ENCODE data around the gene CPB2. TPM values are rescaled to one million over a fixed set of nuclear protein-coding genes. Genes with fewer than 3 reads are reported as not detected.
A peak's percentile ranks its signal among the peaks of the same experiment; 100 is the strongest.

CPB2 gene
- total RNA-seq, 2 experiments from 2014 or later, result not detected

DNA sequence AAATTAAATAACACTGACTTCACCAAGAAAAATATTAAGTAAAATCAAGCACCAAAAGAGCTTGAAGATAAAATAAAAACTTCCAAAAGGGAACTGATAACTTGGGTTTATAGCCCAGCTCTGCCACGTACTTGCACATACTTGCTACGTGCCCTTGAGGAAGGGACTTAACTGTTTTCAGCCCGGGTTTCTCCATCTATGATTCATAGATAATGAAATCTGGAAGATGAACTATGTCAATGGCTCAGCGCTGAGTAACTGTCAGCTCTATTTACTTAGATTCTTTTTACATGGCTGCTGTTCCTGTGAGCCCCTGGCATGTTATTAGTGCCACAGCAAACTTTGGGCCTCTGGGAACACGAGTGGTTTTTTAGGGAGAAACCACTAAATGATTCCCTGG, 42.6 kb downstream of the CPB2 start:
- no peaks in the 10 kb centered on the region for H3K36me3 Mint-ChIP-seq (ENCODE audit: low read depth)
- no peak overlapping the region for H3K27ac Mint-ChIP-seq
- peaks cover 4% of the 10 kb centered on the region for H3K4me1 Mint-ChIP-seq (ENCODE audit: low read depth)
- ATAC-seq, result no peak
- DNase-seq, result no peak
- CTCF ChIA-PET, result interaction anchor here (1.1 to 1.6 kb wide), 2 partner anchors 17 to 98 kb away, joined by 3 to 4 read pairs; no protein-coding TSS in a partner anchor
- H3K27me3 Mint-ChIP-seq (ENCODE audit: low read depth), result peaks cover 7% of the 10 kb centered on the region
- POLR2A ChIA-PET, result no interaction called here
- no peak overlapping the region for H3K4me3 Mint-ChIP-seq
- H3K9me3 Mint-ChIP-seq (ENCODE audit: insufficient read depth), result no peaks in the 10 kb centered on the region

GRCh38 chr13:46059405-46059804, 45.4 kb downstream of the CPB2 start:
- DNase-seq, result no peak
- Mint-ChIP-seq H3K27ac (no peak overlapping the region), H3K4me1 (ENCODE audit: low read depth) (peaks cover 4% of the 10 kb centered on the region), H3K27me3 (ENCODE audit: low read depth) (peaks cover 11% of the 10 kb centered on the region), H3K36me3 (ENCODE audit: low read depth) (no peaks in the 10 kb centered on the region), H3K9me3 (ENCODE audit: insufficient read depth) (no peaks in the 10 kb centered on the region), H3K4me3 (no peak overlapping the region)
- ATAC-seq, result no peak
- CTCF ChIA-PET, result interaction anchor here (0.7 kb wide), 1 partner anchor 67 kb away, joined by 3 read pairs; no protein-coding TSS in a partner anchor
- POLR2A ChIA-PET, result no interaction called here

DNA sequence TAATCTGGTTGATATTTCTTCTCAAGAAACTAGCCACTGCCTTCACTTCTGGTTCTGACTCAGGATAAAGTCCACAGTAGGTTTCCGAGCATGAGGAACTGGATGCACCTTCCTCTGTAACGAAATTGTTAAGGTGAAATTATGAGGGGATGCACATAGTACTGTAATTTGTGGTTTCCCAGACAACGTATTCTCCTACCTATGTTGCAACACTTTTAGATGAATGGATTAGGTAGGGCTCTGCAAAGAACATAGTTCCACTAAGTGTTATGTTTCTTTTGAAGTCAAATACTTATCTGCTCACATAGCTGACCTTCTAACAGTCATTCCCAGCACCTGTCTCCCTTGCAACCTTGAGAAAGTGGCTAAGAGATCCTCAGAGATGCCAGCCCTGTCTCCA, 46.6 kb downstream of the CPB2 start:
- Mint-ChIP-seq H3K9me3 (ENCODE audit: insufficient read depth) (no peaks in the 10 kb centered on the region), H3K36me3 (ENCODE audit: low read depth) (no peaks in the 10 kb centered on the region), H3K4me3 (no peak overlapping the region), H3K27ac (no peak overlapping the region), H3K4me1 (ENCODE audit: low read depth) (peaks cover 14% of the 10 kb centered on the region), H3K27me3 (ENCODE audit: low read depth) (peaks cover 11% of the 10 kb centered on the region)
- CTCF ChIA-PET, result no interaction called here
- POLR2A ChIA-PET, result no interaction called here
- DNase-seq (no peak), ATAC-seq (no peak)

DNA sequence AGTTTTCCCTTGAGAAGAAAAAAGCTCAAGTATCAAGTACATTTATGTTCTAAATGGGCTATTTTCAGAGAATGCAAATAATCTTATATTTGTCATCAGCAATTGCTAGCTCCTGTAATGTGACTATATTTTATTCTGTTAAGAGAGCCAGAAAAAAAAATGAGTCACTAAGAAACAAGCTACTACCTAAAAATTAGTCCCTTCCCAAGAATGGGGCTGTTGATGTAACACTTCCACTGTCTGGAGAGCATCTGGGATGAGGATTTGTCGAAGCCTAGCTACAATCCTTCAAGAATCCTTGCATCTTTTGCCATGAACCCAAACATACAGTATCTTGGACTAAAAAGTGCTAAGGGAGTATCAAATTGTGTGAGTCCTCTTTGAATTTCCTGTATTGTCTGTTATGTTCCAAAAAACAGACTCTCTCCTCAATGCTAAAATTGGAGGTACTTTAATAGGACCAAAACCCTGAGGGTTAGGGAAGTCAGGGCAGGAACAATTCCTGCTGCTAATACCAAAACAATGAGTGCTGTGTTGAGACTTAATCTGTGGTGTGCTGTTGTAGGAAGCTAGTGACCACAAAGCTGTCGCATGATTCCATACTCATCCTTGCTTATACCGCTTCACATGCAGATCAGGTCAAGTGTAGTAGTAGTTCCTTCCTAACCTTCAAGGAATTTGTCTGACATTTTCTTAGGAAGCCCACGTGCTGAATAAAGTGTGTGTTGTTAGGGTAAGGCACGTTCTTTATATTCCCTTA, 47.4 kb downstream of the CPB2 start:
- H3K9me3 Mint-ChIP-seq (ENCODE audit: insufficient read depth), result no peaks in the 10 kb centered on the region
- DNase-seq (no peak), ATAC-seq (no peak)
- peaks cover 11% of the 10 kb centered on the region for H3K27me3 Mint-ChIP-seq (ENCODE audit: low read depth)
- no peak overlapping the region for H3K4me3 Mint-ChIP-seq
- no peak overlapping the region for H3K27ac Mint-ChIP-seq
- peaks cover 20% of the 10 kb centered on the region for H3K4me1 Mint-ChIP-seq (ENCODE audit: low read depth)
- ChIA-PET POLR2A (interaction anchor here (0.6 kb wide), 1 partner anchor 91 kb away, joined by 5 read pairs; no protein-coding TSS in a partner anchor), CTCF (no interaction called here)
- no peaks in the 10 kb centered on the region for H3K36me3 Mint-ChIP-seq (ENCODE audit: low read depth)

DNA sequence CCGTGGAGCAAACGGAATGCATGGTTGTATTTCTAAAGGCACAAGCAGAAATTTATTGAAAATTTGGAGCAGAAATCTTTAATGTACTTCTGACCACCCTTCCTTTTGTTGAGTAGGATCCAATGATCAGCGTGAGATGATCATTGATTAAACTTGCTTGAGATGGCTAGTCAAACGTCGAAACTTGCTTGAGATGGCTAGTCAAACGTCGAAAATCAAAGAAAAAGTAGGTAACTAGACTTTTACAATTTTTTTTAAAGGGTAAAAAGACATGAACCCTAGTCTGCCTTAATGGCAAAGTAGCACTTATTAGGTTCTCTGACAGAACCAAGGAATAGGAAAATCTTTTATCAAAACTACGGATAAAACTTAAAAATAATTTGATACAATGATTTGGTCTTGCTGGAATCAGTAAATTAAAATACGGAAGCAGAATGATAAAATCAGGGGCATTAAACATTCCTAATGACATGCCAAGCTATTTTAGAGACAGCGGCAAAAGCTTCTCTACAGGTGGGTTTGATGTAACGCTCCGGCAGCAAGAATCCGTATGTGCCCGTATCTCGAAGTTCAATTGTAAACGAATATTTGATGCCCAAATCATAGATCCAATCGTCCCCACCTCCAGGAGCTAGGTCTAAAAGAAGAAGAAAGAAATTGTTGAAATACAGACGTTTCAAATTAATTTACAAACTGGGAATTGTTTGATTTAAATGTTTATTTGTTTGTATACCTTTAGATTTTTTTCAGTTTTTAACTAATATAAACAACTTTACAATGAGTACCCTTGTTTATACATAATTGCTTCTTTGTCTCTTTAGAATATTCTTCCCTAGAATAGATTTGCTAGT, 51.4 kb downstream of the CPB2 start:
- H3K36me3 Mint-ChIP-seq (ENCODE audit: low read depth), result peaks cover 7% of the 10 kb centered on the region
- ChIA-PET POLR2A (interaction anchor here (1.0 to 1.5 kb wide), 3 partner anchors 13 to 73 kb away, joined by 3 to 5 read pairs (median 3); no protein-coding TSS in a partner anchor), CTCF (interaction anchor here (1.0 to 1.7 kb wide), 4 partner anchors 73 to 242 kb away, joined by 3 to 5 read pairs (median 4); no protein-coding TSS in a partner anchor)
- peaks cover 11% of the 10 kb centered on the region for H3K27me3 Mint-ChIP-seq (ENCODE audit: low read depth)
- peak overlapping the region; percentile 93 for H3K4me3 Mint-ChIP-seq
- H3K4me1 Mint-ChIP-seq (ENCODE audit: low read depth), result peaks cover 38% of the 10 kb centered on the region
- H3K9me3 Mint-ChIP-seq (ENCODE audit: insufficient read depth), result no peaks in the 10 kb centered on the region
- DNase-seq (no peak), ATAC-seq (no peak)
- H3K27ac Mint-ChIP-seq, result peak overlapping the region; percentile 99

DNA sequence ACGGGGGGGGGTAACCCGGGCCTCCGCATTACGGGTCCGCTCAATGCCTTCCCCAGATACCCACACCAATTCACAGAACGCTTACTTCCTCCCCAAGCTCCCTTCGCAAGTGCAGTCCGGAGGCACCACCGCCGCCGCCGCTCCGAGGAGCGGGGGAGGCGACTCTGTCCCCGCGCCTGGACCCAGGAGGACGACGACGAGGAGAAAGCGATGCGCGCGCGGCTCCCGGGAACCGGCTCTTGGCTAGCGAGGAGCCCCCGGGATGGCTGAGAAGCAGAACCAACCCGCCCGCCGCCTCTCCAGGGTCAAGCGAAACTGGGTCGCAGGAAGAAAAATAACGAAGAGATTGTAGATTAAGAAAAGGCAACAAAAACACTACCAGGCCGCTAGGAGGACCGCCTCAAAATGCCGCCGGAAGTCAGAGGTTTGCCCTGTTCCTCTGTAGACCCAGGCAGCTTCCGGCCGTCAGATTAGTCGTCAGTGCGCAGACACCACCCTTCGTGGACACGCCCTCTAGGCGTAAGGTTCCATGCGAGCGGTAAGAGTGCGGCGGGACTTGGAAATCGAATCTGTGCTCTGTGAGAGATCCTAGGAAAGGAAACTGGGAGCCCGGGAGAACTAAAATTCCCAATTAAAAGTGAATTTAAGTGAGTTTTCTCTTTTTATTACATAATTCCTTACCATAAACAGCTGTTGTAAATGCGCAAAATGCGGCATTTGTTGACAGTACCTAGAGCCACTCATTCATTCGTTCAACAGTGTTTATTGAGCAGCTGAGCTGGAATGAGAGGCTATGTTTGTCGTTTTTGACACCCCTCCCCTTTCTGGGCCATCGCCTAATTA, 52.3 kb downstream of the CPB2 start, which contains the start of gene ZC3H13:
Gene ZC3H13, minus strand, starts transcription at position 428 of the 843 bp plus-strand sequence. CDS start 7,239 bp downstream, outside the sequence.
- H3K27ac Mint-ChIP-seq, result peak within 1 kb of the TSS; percentile 99
- no peaks in the 10 kb centered on the region for H3K9me3 Mint-ChIP-seq (ENCODE audit: insufficient read depth)
- CTCF ChIA-PET, result interaction anchor here (1.1 to 1.7 kb wide), 3 partner anchors 11 to 243 kb away, joined by 4 to 5 read pairs (median 4); no protein-coding TSS in a partner anchor
- POLR2A ChIA-PET, result interaction anchor here (0.6 to 1.5 kb wide), 15 partner anchors 12 to 368 kb away, joined by 3 to 6 read pairs (median 3); no protein-coding TSS in a partner anchor
- H3K27me3 Mint-ChIP-seq (ENCODE audit: low read depth), result peaks cover 9% of the 10 kb centered on the region
- DNase-seq (peak; percentile 97), ATAC-seq (peak; percentile 99)
- peaks cover 7% of the 10 kb centered on the region for H3K36me3 Mint-ChIP-seq (ENCODE audit: low read depth)
- H3K4me3 Mint-ChIP-seq, result peak within 1 kb of the TSS; percentile 93
- peaks cover 39% of the 10 kb centered on the region for H3K4me1 Mint-ChIP-seq (ENCODE audit: low read depth)

GRCh38 chr13:46051968-46052318, 52.9 kb downstream of the CPB2 start:
- Mint-ChIP-seq H3K27me3 (ENCODE audit: low read depth) (peaks cover 8% of the 10 kb centered on the region), H3K27ac (peak overlapping the region; percentile 99), H3K4me1 (ENCODE audit: low read depth) (peaks cover 38% of the 10 kb centered on the region), H3K4me3 (peak overlapping the region; percentile 93), H3K36me3 (ENCODE audit: low read depth) (peaks cover 7% of the 10 kb centered on the region), H3K9me3 (ENCODE audit: insufficient read depth) (no peaks in the 10 kb centered on the region)
- ATAC-seq (peak; percentile 34), DNase-seq (no peak)
- CTCF ChIA-PET, result interaction anchor here (1.4 to 1.7 kb wide), 2 partner anchors 10 to 244 kb away, joined by 4 to 5 read pairs; no protein-coding TSS in a partner anchor
- POLR2A ChIA-PET, result interaction anchor here (0.6 to 1.5 kb wide), 15 partner anchors 12 to 367 kb away, joined by 3 to 6 read pairs (median 3); no protein-coding TSS in a partner anchor

GRCh38 chr13:46050771-46051170, 54.1 kb downstream of the CPB2 start:
- ChIA-PET POLR2A (interaction anchor here (1.2 kb wide), 1 partner anchor 131 kb away, joined by 3 read pairs; the partner anchor contains the start of gene LCP1), CTCF (no interaction called here)
- peak overlapping the region; percentile 42 for H3K4me3 Mint-ChIP-seq
- no peaks in the 10 kb centered on the region for H3K27me3 Mint-ChIP-seq (ENCODE audit: low read depth)
- peaks cover 7% of the 10 kb centered on the region for H3K36me3 Mint-ChIP-seq (ENCODE audit: low read depth)
- no peak for DNase-seq
- H3K4me1 Mint-ChIP-seq (ENCODE audit: low read depth), result peaks cover 38% of the 10 kb centered on the region
- H3K27ac Mint-ChIP-seq, result no peak overlapping the region
- H3K9me3 Mint-ChIP-seq (ENCODE audit: insufficient read depth), result no peaks in the 10 kb centered on the region
- ATAC-seq, result no peak

DNA sequence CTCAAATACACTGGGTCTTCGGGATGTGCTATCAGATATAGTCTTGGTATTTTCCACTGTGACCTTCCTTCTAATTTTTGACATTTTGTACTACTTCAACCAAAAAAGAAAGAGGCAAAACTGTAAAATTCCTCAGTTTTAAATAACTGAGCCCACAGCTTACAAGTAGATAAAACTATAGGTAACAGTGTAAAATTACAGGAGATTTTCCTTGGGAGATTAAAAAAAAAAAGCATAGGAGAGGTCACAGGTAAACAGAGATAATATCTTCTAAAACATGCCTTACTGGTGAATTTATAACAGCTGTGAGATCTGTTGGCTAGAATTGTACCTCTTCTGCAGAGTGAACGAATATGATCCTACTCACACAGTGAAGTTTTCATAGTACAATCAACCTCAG, 59.4 kb downstream of the CPB2 start:
- DNase-seq, result no peak
- no peaks in the 10 kb centered on the region for H3K27me3 Mint-ChIP-seq (ENCODE audit: low read depth)
- ChIA-PET CTCF (interaction anchor here (0.7 to 1.2 kb wide), 3 partner anchors 10 to 515 kb away, joined by 3 read pairs; no protein-coding TSS in a partner anchor), POLR2A (no interaction called here)
- H3K36me3 Mint-ChIP-seq (ENCODE audit: low read depth), result peaks cover 19% of the 10 kb centered on the region
- ATAC-seq, result no peak
- no peaks in the 10 kb centered on the region for H3K9me3 Mint-ChIP-seq (ENCODE audit: insufficient read depth)
- no peak overlapping the region for H3K27ac Mint-ChIP-seq
- no peak overlapping the region for H3K4me3 Mint-ChIP-seq
- peaks cover 16% of the 10 kb centered on the region for H3K4me1 Mint-ChIP-seq (ENCODE audit: low read depth)

DNA sequence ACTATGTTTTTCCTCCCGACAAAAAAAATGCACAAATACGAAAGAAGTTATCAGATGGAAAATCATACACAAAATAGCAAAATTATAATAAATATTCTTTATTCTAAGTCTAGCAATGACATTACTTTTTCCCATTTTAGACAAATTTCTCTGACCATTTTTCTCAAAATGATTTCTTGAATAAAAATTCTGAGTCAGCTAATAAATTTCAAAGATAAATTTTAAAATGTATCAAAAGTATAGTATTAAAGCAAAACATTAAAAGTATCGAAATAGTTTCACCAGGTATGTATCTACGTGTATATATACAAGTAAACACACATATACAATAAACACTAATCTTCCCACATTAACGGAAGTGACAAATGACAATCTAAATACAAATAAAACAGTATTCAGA, 61.2 kb downstream of the CPB2 start:
- POLR2A ChIA-PET, result no interaction called here
- CTCF ChIA-PET, result no interaction called here
- Mint-ChIP-seq H3K36me3 (ENCODE audit: low read depth) (peaks cover 22% of the 10 kb centered on the region), H3K27ac (no peak overlapping the region), H3K27me3 (ENCODE audit: low read depth) (no peaks in the 10 kb centered on the region), H3K4me1 (ENCODE audit: low read depth) (peaks cover 10% of the 10 kb centered on the region), H3K9me3 (ENCODE audit: insufficient read depth) (no peaks in the 10 kb centered on the region), H3K4me3 (no peak overlapping the region)
- no peak for DNase-seq
- no peak for ATAC-seq

- no peak for ATAC-seq
- ChIA-PET CTCF (interaction anchor here (1.1 kb wide), 1 partner anchor 10 kb away, joined by 4 read pairs; no protein-coding TSS in a partner anchor), POLR2A (no interaction called here)
- Mint-ChIP-seq H3K4me1 (ENCODE audit: low read depth) (peaks cover 4% of the 10 kb centered on the region), H3K27me3 (ENCODE audit: low read depth) (no peaks in the 10 kb centered on the region), H3K4me3 (no peak overlapping the region), H3K9me3 (ENCODE audit: insufficient read depth) (no peaks in the 10 kb centered on the region), H3K36me3 (ENCODE audit: low read depth) (peaks cover 31% of the 10 kb centered on the region), H3K27ac (no peak overlapping the region)
- no peak for DNase-seq
Measured at GRCh38 chr13:46041419-46041839, 63.4 kb downstream of the CPB2 start.
